ENCODE results near the gene AAK1. TPM values are rescaled to one million over a fixed set of nuclear protein-coding genes. Genes with fewer than 3 reads are reported as not detected.
A peak's percentile ranks its signal among the peaks of the same experiment; 100 is the strongest.

AAK1 gene
- total RNA-seq, 1 donor from 2014 or later, result 23.8 TPM

DNA sequence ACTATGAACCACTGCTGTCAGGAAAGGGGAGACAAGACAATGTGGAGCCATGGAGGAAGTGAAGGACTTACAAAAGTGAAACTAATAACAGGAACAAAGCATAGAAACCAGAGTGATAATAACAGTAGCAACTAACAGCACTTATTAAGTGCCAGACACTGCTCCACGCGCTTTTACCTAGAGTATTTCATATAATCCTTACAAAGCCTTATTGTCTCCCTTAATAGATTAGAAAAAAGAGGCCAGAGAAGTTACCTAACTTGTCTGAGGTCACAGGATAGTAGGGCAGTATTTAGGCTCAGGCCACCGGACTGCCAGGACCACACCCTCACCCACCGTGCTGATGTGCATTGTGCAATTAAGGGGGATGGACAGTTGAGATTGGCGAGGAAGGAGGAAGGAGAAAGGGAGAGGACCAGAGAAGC is 107.7 kb downstream of the AAK1 start:
- DNase-seq, result peak; percentile 14

DNA sequence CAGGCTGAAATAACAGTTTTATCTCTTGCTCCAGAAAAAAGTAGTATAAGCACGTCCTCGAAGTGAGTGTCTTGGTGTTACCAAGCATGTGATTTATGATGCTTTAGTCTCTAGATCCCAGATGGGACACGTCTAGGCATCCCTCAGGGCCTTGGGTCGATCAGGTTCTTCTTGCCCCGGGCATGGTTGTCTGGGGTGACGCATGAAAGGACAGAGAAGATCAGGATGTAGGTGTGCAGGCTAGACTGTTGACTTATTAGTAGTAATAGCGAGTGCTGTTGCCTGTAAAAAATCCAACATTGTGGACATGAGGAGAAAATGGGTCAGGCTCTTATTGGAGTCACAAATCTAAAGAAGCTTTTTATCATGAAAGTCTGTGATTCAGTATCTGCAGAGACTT is 112.4 kb downstream of the AAK1 start:
- DNase-seq, result no peak

DNA sequence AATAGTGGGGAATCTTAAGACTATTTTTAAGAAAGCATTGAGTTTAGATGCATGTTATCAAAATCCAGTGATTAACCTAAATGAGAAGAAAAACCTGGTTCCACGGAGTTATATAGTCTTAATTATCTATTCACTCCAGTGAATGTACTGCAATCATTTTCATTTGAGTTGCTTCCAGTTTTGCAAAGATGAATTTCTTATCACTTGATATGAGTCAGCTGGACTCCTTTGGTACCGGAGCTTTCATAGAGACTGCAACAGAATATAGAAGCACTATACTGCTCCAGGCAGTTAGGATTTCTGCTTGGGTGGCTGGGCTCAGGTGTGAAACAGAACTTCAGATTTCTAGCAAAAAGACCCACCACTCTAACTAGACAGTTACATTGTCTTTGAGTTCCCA is 114.1 kb downstream of the AAK1 start:
- DNase-seq, result no peak

DNA sequence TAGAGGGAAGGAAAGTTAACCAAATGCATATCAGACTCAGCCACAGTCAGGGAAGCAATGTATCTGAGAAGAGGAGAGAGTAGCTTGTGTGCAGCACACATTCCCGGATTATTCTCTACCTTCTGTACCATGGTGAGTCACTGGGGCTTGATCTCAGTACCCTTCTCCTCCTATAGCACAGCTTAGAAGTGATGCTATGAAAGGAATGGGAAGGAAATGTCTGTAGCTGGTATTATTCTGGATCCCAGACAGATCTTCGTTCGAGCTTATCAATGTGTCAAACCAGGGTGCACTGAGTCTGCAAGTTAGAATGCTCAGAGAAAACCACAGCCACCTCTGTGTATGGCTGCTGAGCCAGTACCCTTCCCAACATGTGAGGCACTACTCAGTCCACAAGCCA is 118.3 kb downstream of the AAK1 start:
- DNase-seq, result no peak

- no peak for DNase-seq
These were observed 118.7 kb downstream of the AAK1 start for GRCh38 chr2:69524799-69525198.

DNA sequence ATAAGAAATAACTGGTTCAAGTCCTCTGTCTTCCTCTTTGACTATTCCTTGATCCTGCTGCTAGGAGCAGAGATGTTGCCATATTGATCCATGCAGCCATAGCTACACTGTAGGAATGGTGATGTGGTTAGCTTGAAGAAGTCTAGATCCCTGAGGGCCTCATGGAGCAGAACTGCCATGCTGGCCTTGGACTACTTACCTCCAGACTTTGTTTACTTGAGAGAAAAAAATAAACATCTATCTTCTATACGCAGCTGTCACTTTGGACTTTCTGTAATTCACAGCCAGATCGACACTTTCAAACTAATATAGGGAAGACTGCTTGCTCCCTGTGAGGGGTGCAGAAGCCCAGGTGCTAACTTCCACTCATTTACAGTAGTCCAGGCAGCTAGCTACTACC is 121.8 kb downstream of the AAK1 start:
- no peak for DNase-seq

- no peak for DNase-seq
These were observed 124.7 kb downstream of the AAK1 start for GRCh38 chr2:69518841-69519240.

DNA sequence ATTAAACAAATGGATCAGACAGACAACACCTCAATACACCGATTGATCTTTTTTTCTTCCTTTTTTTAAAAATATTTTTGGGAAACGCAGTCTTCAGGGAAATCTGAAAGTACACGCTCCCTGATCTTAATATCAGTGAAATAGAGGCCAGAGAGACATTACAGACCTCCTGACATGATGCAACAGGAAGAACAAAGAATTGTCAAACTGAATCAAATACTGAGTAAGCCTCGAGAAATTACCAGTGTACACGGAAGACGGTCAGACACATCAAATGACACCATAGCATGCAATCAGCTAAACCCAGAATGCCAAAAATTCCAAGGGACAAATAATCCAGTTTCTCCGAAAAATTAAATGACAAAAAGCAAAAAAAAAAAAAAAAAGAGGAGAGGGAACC is 126.1 kb downstream of the AAK1 start:
- DNase-seq, result no peak

GRCh38 chr2:69514819-69515218 is 128.7 kb downstream of the AAK1 start:
- DNase-seq, result no peak

DNA sequence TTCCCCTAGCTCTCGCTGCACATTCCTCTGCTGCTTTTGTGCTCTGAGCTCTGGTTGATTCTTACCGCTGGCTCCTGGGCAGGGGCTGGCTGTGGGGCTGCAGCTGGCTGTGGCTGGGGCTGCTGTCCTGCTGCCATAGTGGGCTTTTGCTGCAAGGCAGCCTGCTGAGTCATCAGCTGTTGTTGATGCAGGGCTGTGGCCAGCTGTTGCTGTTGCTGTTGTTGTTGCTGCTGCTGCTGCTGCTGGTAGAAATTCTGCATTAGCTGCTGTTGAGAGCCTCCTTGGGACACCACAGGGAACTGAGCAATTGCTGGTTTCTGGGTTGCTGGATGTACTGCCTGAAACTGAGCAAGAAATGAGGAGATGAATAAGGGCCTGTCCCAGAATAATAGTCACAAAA is 129.1 kb downstream of the AAK1 start:
- peak; percentile 54 for DNase-seq

GRCh38 chr2:69512446-69512845 is 131.1 kb downstream of the AAK1 start:
- no peak for DNase-seq

- no peak for DNase-seq
These were observed 133.3 kb downstream of the AAK1 start for GRCh38 chr2:69510204-69510603.

- DNase-seq, result no peak
These were observed 133.8 kb downstream of the AAK1 start for GRCh38 chr2:69509750-69510140.

GRCh38 chr2:69509011-69509749 is 134.4 kb downstream of the AAK1 start:
- no peak for DNase-seq

DNA sequence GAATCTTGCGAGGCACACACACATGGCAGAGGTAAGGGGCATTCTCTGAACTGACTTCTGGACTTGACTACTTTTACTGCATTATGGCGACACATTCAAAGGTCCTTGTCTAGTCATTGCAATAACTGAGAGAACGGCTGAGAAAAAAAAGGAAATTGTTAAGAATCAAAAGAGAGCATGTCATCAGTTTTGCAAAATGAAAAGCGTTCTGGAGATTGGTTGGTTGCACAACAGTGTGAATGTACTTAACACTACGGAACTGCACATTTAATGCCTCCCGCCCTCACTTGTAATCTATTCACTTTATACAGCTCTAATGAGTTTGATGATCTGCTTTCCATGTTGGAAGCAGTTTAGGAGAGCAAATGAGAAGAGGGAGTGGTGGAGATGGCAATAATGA is 137.8 kb downstream of the AAK1 start:
- no peak for DNase-seq

GRCh38 chr2:69501301-69501700 is 142.2 kb downstream of the AAK1 start:
- no peak for DNase-seq

DNA sequence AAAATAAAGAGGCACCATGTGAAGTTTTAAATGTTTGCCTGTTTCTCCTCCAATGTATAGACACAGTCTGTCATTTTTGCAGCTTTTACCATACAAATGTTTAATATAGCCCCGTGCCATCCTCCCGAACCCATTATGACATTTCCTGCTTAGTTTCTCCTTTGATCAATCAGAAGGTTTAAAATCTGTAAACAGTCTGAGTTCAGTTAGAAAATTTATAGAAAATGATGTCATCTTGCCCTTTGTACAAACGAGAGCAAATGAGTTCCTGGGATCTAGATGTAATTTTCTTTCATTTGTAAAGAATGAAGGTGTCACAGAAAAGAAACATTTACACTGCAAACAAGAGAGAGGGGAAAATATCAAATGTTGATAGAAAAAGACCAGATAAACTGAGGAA is 143.6 kb downstream of the AAK1 start:
- DNase-seq, result no peak

- DNase-seq, result no peak
These were observed 144.3 kb downstream of the AAK1 start for GRCh38 chr2:69499242-69499641.

DNA sequence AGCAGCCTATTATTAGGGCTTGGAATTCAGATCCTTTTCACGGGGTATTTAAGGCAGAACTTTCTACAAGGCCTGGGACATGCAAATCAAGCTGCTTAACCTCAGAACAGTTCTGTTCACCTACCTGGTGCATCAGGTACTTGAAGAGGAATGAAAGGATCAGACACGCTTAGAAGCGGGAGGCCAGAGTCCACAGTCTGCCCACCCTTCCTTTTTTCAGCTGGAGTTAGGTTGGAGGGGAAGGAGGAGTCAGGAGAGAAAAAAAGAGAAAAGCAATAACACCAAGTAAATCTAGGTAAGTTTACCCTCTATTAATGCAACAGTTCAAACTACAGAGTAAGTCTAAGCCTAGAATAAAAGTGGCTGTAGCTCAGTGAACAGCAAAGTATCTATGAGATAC is 147.7 kb downstream of the AAK1 start:
- DNase-seq, result no peak

GRCh38 chr2:69495008-69495407 is 148.5 kb downstream of the AAK1 start:
- DNase-seq, result no peak

- no peak for DNase-seq
These were observed 149.4 kb downstream of the AAK1 start for GRCh38 chr2:69494126-69494525.

DNA sequence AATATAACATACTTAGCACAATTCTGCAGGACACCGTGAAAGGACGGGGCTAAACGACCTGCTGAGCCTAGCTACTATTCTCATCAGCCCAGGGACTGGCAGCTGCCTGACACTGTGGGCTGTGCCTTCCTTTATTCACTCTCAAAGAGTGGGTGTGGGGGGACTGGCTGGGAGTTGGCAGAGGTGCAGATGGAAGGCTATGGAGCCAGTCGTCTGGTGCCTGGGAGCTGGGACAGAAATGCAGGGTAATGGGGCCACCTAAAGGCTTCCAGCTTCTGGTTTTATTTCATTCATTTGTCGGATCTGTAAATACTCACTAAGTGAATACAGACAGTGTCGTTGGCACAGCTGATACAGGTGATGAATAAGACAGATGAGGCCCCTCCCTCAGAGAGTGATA is 150.3 kb downstream of the AAK1 start:
- DNase-seq, result no peak

- no peak for DNase-seq
These were observed 151.7 kb downstream of the AAK1 start for GRCh38 chr2:69491864-69492263.

DNA sequence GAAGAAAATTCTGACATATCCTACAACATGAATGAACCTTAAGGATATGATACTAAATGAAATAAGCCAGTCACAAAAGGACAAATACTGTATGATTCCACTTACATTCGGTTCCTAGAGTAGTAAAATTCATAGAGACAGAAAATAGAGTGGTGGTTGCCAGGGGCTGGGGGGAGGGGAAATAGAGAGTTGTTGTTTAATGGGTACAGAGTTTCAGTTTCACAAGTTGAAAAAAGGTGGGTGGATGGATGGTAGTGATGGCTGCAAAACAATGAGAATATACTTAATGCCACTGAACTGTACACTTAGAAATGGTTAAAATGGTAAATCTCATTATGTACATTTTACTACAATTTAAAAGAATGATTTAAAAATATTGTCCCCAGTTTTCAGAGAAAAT is 153.1 kb downstream of the AAK1 start:
- no peak for DNase-seq

DNA sequence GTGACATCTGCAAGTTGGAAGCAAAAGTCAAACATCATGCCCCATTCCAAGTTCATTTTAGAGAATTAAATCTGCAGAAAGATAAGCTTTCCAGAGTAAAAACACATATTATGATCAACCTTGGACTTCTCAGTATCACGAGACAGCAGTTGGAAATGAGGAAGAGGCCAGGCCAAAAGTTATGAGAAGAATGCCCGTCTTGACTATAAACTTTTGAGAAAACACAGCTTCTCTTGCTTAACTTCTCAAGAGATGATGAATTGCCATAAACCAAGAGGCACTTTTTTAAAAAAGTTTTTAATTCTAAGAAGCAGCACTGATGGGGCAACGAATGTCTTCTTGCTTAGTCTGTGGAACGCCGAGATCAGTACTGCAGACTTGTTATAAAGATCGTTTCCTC is 153.7 kb downstream of the AAK1 start:
- DNase-seq, result no peak

Measured in dermis blood vessel endothelial cell (primary cell).